HepG2 (cell line): ENCODE results near the gene GNG7. TPM values are rescaled to one million over a fixed set of nuclear protein-coding genes. Genes with fewer than 3 reads are reported as not detected.
A peak's percentile ranks its signal among the peaks of the same experiment; 100 is the strongest.

Experiments
- ARID3A ChIP-seq: IDR thresholded peaks from 2 replicates; pipeline ENCODE4 v1.6.1; 2012; ENCODE audit warnings: low read depth, low read length, improper control_type of control experiment
- ARID5B ChIP-seq: IDR thresholded peaks from 2 replicates; pipeline ENCODE4 v1.4.0; 2020; ENCODE audit warnings: mild to moderate bottlenecking, missing genetic modification reagents
- CCDC6 ChIP-seq: sonication (generic); formaldehyde crosslinking; IDR thresholded peaks from 2 replicates; pipeline ENCODE4 v1.8.1; 2022; ENCODE audit warnings: mild to moderate bottlenecking, missing genetic modification reagents, moderate library complexity
- KLF15 ChIP-seq: sonication (generic); formaldehyde crosslinking; IDR thresholded peaks from 2 replicates; pipeline ENCODE4 v1.8.1; 2023; ENCODE audit warnings: borderline replicate concordance, mild to moderate bottlenecking, inconsistent platforms, missing genetic modification reagents, mixed read lengths
- ZNF143 ChIP-seq: sonication (generic); formaldehyde crosslinking; IDR thresholded peaks from 2 replicates; pipeline ENCODE4 v1.4.0; 2020; ENCODE audit warnings: missing genetic modification reagents
- ZNF281 ChIP-seq: sonication (generic); formaldehyde crosslinking; IDR thresholded peaks from 2 replicates; pipeline ENCODE4 v1.4.0; 2020; ENCODE audit warnings: missing genetic modification reagents, borderline replicate concordance
- ZNF614 ChIP-seq: IDR thresholded peaks from 2 replicates; pipeline ENCODE4 v1.6.1; 2018; ENCODE audit warnings: missing biosample characterization, missing genetic modification reagents, inconsistent platforms, borderline replicate concordance
- ZNF792 ChIP-seq: IDR thresholded peaks from 2 replicates; pipeline ENCODE4 v1.6.1; 2016
- polyA plus RNA-seq, 8 experiments: library from polyadenylated mRNA; depleted of rRNA in 3 of 8; stranded (reverse) in 7 of 8; unstranded in 1 of 8; fragments of >200 nt; fragmentation: Illumina TruSeq in 4 of 8; extraction: Trizol in 4 of 8; gene quantifications; 2 replicates each; pipeline versions ENCODE4 v1.2.1 to v1.2.3, GENCODE V29; 2011 to 2016; ENCODE audit warnings: low read depth in 4 of 8, missing spikeins in 1 of 8, mixed read lengths in 1 of 8; ENCODE audit not compliant: insufficient read depth in 1 of 8
- total RNA-seq, 5 experiments: library from RNA; depleted of rRNA; stranded (reverse); fragments of >200 nt; fragmentation: Illumina TruSeq; extraction: Trizol; gene quantifications; 2 replicates each; pipeline ENCODE4 v1.2.3, GENCODE V29; 2016; ENCODE audit warnings: low read depth in 1 of 5
- TF ChIP-seq, protein P1 (sequence below): sonication (generic); formaldehyde crosslinking; IDR thresholded peaks from 2 replicates; pipeline ENCODE4 v1.4.0; 2020; ENCODE audit warnings: missing genetic modification reagents, borderline replicate concordance
- TF ChIP-seq, protein P2 (sequence below): sonication (generic); formaldehyde crosslinking; IDR thresholded peaks from 2 replicates; pipeline ENCODE4 v1.5.1; 2020; ENCODE audit warnings: mild to moderate bottlenecking, missing genetic modification reagents, borderline replicate concordance

GNG7 gene
- total and polyA plus RNA-seq, 2 of the 13 experiments (the other 11 are each of a cell fraction or from before 2014, with no cell fraction given) = 1.4 to 3.3 TPM

DNA sequence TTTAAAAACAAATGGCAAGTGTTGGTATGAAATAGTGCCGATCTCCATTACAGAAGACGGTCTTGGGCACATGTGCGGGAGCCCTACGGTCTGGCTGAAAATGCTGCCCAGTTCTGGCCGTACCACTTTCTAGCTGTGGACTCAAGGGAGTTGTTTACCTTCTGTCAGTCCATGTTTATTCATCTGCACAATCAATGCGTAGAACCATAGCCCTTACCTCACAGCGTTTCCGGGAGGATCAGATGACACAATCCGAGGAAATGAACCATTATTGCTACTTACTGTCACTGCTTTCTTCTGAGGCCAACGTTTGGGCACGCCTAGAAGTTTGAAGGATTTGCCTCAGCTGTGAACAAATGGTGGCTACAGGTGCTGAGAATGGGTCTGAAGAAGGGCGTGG is 195.4 kb downstream of the GNG7 start (continued):
- TF ChIP-seq ZNF281 (peak; percentile 42; the same call in 1 of the 2 replicates), ZNF792 (CRISPR knock-in tag) (0 out of 2 replicates have a peak, but pooled peaks have one; percentile 37), ARID3A (peak; percentile 91; the same call in 1 of the 2 replicates), KLF15 (no peak), CCDC6 (CRISPR knock-in tag) (peak; percentile 49; the same call in 1 of the 2 replicates), ZNF614 (CRISPR knock-in tag) (peak; percentile 78), ARID5B (peak; percentile 90), ZNF143 (CRISPR knock-in tag) (no peak)
- TF ChIP-seq, protein P1, sequence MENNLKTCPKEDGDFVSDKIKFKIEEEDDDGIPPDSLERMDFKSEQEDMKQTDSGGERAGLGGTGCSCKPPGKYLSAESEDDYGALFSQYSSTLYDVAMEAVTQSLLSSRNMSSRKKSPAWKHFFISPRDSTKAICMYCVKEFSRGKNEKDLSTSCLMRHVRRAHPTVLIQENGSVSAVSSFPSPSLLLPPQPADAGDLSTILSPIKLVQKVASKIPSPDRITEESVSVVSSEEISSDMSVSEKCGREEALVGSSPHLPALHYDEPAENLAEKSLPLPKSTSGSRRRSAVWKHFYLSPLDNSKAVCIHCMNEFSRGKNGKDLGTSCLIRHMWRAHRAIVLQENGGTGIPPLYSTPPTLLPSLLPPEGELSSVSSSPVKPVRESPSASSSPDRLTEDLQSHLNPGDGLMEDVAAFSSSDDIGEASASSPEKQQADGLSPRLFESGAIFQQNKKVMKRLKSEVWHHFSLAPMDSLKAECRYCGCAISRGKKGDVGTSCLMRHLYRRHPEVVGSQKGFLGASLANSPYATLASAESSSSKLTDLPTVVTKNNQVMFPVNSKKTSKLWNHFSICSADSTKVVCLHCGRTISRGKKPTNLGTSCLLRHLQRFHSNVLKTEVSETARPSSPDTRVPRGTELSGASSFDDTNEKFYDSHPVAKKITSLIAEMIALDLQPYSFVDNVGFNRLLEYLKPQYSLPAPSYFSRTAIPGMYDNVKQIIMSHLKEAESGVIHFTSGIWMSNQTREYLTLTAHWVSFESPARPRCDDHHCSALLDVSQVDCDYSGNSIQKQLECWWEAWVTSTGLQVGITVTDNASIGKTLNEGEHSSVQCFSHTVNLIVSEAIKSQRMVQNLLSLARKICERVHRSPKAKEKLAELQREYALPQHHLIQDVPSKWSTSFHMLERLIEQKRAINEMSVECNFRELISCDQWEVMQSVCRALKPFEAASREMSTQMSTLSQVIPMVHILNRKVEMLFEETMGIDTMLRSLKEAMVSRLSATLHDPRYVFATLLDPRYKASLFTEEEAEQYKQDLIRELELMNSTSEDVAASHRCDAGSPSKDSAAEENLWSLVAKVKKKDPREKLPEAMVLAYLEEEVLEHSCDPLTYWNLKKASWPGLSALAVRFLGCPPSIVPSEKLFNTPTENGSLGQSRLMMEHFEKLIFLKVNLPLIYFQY = no peak
- TF ChIP-seq, protein P2, sequence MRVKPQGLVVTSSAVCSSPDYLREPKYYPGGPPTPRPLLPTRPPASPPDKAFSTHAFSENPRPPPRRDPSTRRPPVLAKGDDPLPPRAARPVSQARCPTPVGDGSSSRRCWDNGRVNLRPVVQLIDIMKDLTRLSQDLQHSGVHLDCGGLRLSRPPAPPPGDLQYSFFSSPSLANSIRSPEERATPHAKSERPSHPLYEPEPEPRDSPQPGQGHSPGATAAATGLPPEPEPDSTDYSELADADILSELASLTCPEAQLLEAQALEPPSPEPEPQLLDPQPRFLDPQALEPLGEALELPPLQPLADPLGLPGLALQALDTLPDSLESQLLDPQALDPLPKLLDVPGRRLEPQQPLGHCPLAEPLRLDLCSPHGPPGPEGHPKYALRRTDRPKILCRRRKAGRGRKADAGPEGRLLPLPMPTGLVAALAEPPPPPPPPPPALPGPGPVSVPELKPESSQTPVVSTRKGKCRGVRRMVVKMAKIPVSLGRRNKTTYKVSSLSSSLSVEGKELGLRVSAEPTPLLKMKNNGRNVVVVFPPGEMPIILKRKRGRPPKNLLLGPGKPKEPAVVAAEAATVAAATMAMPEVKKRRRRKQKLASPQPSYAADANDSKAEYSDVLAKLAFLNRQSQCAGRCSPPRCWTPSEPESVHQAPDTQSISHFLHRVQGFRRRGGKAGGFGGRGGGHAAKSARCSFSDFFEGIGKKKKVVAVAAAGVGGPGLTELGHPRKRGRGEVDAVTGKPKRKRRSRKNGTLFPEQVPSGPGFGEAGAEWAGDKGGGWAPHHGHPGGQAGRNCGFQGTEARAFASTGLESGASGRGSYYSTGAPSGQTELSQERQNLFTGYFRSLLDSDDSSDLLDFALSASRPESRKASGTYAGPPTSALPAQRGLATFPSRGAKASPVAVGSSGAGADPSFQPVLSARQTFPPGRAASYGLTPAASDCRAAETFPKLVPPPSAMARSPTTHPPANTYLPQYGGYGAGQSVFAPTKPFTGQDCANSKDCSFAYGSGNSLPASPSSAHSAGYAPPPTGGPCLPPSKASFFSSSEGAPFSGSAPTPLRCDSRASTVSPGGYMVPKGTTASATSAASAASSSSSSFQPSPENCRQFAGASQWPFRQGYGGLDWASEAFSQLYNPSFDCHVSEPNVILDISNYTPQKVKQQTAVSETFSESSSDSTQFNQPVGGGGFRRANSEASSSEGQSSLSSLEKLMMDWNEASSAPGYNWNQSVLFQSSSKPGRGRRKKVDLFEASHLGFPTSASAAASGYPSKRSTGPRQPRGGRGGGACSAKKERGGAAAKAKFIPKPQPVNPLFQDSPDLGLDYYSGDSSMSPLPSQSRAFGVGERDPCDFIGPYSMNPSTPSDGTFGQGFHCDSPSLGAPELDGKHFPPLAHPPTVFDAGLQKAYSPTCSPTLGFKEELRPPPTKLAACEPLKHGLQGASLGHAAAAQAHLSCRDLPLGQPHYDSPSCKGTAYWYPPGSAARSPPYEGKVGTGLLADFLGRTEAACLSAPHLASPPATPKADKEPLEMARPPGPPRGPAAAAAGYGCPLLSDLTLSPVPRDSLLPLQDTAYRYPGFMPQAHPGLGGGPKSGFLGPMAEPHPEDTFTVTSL (CRISPR knock-in tag) = peak; percentile 71; the same call in 1 of the 2 replicates
